GM23248 (cell line): ENCODE data around the gene STMP1.

ENCODE experiments used
- EZH2 ChIP-seq: fragments of 200-600 bp; sonication (generic); IDR thresholded peaks from 2 replicates; pipeline ENCODE4 v1.6.1; 2018; ENCODE audit warnings: antibody characterized with exemption, mild to moderate bottlenecking; ENCODE audit not compliant: insufficient read depth, poor library complexity, severe bottlenecking
- EZH2phosphoT487 ChIP-seq: fragments of 200-600 bp; sonication (generic); IDR thresholded peaks from 2 replicates; pipeline ENCODE4 v1.6.1; 2018; ENCODE audit warnings: antibody characterized with exemption, moderate library complexity, mild to moderate bottlenecking, low read depth; ENCODE audit not compliant: insufficient read depth

GRCh38 chr7:135634191-135634878 lies 28.0 kb upstream of the STMP1 start:
- no peak for TF ChIP-seq EZH2
- no peak for TF ChIP-seq EZH2phosphoT487
